Thymus (tissue), 11 donors: Measurements from ENCODE around the gene SLIT1. TPM values are rescaled to one million over a fixed set of nuclear protein-coding genes. Genes with fewer than 3 reads are reported as not detected.
A peak's percentile ranks its signal among the peaks of the same experiment; 100 is the strongest.

ENCODE experiments used
- DNase-seq, 9 donors: peaks; one replicate each; pipeline ENCODE4 v3.0.0-alpha.2; 2013; ENCODE audit warnings: low spot score in 9 of 9, low read depth in 6 of 9, missing footprints in 1 of 9
- H3K27ac ChIP-seq, 2 donors: one replicate each; pipeline ENCODE4 v1.5.1; 2013; ENCODE audit warnings: control low read depth in 1 of 2, low read depth in 1 of 2, low read length in 1 of 2, mild to moderate bottlenecking in 1 of 2, moderate library complexity in 1 of 2
- H3K27me3 ChIP-seq, 2 donors: one replicate each; pipeline ENCODE4 v1.5.1; 2013; ENCODE audit warnings: low read length in 1 of 2; ENCODE audit not compliant: control insufficient read depth in 2 of 2, insufficient read depth in 1 of 2
- H3K36me3 ChIP-seq, 2 donors: one replicate each; pipeline ENCODE4 v1.5.1; 2013; ENCODE audit warnings: low read length in 1 of 2, mild to moderate bottlenecking in 1 of 2, moderate library complexity in 1 of 2; ENCODE audit not compliant: control insufficient read depth in 2 of 2, insufficient read depth in 2 of 2
- H3K4me1 ChIP-seq, 2 donors: one replicate each; pipeline ENCODE4 v1.5.1; 2013; ENCODE audit warnings: low read length in 2 of 2; ENCODE audit not compliant: control insufficient read depth in 2 of 2, insufficient read depth in 2 of 2
- H3K4me3 ChIP-seq, 2 donors: one replicate each; pipeline ENCODE4 v1.5.1; 2013; ENCODE audit warnings: low read length in 2 of 2, control low read depth in 1 of 2, mild to moderate bottlenecking in 1 of 2
- H3K9me3 ChIP-seq, 2 donors: one replicate each; pipeline ENCODE4 v1.5.1; 2013; ENCODE audit warnings: low read length in 1 of 2, mild to moderate bottlenecking in 1 of 2; ENCODE audit not compliant: control insufficient read depth in 2 of 2, insufficient read depth in 1 of 2
- WGBS: extraction: QIAGEN DNeasy Blood & Tissue Kit; methylation state at CpG from one replicate; pipeline ENCODE4 v1.1.7; 2013; 5-methylcytosine and 5-hydroxymethylcytosine counted together
- polyA plus RNA-seq: library from polyadenylated mRNA; stranded (reverse); fragments of 200-250 nt; gene quantifications from one replicate; pipeline ENCODE4 v1.2.3, GENCODE V29; 2013
- total RNA-seq: library from RNA; stranded (reverse); fragments of 120-200 nt; gene quantifications from one replicate; pipeline ENCODE4 v1.2.4, GENCODE V29; 2013
- donor health status: healthy.

Gene SLIT1
- total and polyA plus RNA-seq, 2 donors = 1.0 to 5.9 TPM

DNA sequence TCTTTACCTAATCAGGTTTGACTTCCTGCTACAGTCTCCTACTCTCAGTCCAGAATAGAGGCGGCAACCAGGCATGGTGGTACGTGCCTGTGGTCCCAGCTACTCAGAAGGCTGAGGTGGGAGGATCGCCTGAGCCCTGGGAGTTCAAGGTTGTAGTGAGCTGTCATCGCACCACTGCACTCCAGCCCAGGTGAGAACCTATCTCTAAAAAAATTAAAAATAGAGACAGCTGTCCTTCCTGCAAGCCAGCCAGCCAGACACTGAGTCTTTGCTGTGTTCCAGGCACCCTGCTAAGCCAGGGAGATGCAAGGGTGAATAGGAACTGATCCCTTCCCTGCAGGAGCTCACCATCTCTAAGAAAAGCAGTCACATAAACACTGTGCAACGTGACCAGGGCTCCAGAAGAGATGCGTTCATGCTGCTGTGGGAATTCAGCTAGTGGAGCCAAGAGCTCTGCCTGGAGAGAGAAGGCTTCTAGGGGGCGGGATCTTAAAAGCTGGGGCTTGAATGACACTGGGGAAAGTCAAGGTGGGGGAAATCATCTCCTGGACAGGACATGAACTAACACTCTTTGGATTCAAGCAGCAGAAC is 22.1 kb upstream of the SLIT1 start:
- Histone ChIP-seq H3K4me3 (no peak overlapping the region), H3K27ac (no peak overlapping the region), H3K9me3 (peaks cover 0 to 6% of the 10 kb centered on the region in 2 donors), H3K36me3 (no peaks in the 10 kb centered on the region), H3K4me1 (peaks cover 0 to 10% of the 10 kb centered on the region in 2 donors), H3K27me3 (no peaks in the 10 kb centered on the region)
- DNase-seq = no peak
- 73% methylated on average over 7 of the region's 7 CpGs for WGBS

DNA sequence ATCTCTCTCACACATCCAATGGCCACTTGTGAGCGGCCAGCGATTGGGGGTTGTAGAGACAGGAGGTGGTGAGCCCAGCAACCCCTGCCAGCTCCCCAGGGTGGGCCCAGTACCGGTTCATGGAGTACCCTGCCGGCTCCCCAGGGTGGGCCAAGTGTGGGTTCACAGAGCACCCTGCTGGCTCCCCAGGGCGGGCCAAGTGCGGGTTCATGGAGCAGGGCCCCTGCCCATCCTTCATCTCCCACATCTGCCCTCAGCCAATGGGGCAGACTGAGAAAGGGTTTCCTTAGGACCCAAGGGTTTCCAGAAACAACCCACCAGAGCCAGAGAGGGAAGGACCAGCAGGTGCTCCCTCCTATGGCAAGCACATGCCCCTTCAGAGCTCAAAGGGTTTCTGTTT is 21.4 kb upstream of the SLIT1 start:
- WGBS = 96% methylated on average over 6 of the region's 6 CpGs
- DNase-seq = no peak
- H3K27me3 ChIP-seq = no peaks in the 10 kb centered on the region
- no peaks in the 10 kb centered on the region for H3K36me3 ChIP-seq
- H3K4me1 ChIP-seq = peaks cover 0 to 11% of the 10 kb centered on the region in 2 donors
- no peak overlapping the region for H3K27ac ChIP-seq
- peaks cover 0 to 6% of the 10 kb centered on the region in 2 donors for H3K9me3 ChIP-seq
- H3K4me3 ChIP-seq = no peak overlapping the region

DNA sequence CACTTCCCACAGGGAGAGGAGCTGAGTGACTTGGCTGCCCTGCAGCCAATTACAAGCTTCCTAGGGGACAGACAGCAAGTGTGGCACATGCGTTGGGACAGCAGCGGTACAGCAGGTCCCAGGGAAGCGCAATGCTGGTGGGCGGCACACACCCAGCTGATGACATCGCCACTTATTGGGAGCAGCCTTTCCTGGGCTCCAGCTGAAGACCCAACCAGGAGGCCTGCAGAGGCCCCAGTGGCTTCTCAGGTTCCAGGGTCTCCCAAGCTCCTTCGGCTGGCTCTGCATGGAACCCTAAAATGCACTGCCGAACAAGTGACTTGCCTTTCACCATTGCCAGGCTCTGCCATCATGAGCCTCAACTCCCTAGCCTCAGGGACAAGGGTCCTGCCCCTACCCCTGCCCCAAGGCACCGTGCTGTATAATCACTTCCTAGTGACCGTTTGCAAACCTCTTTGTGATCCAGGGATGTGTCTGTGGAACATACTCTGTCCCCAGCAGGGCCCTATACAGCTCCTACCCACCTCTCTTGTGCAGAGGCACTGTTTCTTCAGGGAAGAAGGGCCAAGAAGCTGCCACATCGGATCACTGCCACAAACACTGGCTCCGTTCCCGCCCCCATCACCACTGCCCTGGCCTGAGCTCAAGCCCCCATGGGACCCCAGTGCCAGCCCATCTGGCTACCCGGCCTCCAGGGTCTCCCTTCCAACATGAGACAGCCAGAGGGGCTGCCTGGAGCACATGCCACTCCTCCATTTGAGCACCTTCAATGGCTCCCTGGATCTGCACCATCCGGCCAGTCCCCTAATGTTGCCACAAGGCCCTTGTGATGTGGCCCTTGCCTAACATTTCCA is 19.3 kb upstream of the SLIT1 start:
- Histone ChIP-seq H3K4me1 (peaks cover 0 to 23% of the 10 kb centered on the region in 2 donors), H3K9me3 (peaks cover 0 to 9% of the 10 kb centered on the region in 2 donors), H3K4me3 (no peak overlapping the region), H3K27me3 (no peaks in the 10 kb centered on the region), H3K36me3 (no peaks in the 10 kb centered on the region), H3K27ac (no peak overlapping the region)
- no peak for DNase-seq
- WGBS = 96% methylated on average over 14 of the region's 14 CpGs

DNA sequence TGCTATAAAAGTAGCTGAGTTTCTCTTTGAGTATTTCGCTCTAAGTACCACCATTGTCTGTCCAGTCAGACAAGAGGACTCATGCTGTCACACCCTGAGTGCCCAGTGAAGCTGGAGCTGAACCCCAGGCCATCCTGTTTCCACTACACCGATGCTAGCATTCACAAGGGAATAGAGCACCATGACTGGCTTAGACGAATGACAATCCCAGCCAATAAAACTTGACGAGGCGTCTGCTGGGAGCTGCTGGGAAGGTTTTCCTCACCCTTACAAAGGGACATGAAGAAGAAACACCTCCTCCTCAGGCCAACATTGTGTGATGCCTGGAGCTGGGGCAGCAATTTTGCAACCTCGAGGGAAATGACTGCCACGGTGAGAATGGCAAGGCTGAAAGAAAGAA is 17.5 kb upstream of the SLIT1 start:
- Histone ChIP-seq H3K9me3 (peaks cover 0 to 9% of the 10 kb centered on the region in 2 donors), H3K27ac (no peak overlapping the region), H3K4me1 (peaks cover 0 to 36% of the 10 kb centered on the region in 2 donors), H3K27me3 (peaks cover 2 to 6% of the 10 kb centered on the region in 2 donors), H3K36me3 (no peaks in the 10 kb centered on the region), H3K4me3 (no peak overlapping the region)
- WGBS = 96% methylated on average over 7 of the region's 7 CpGs
- no peak for DNase-seq

DNA sequence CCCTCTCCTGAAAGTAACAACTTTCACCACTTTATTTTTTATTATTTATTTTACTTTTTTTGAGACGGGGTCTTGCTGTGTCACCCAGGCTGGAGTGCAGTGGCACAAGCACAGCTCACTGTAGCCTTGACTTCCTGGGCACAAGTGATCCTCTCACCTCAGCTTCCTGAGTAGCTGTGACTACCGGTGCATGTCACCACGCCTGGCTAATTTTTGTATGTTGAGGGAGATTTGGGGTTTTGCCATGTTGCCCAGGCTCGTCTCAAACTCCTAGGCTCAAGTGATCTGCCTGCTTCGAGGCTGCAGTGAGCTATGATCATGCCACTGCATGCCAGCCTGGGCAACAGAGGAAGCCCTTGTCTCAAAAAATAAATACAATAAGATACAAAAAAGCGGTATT is 14.9 kb upstream of the SLIT1 start:
- Histone ChIP-seq H3K27ac (no peak overlapping the region), H3K4me1 (peaks cover 5 to 40% of the 10 kb centered on the region in 2 donors), H3K9me3 (peaks cover 0 to 9% of the 10 kb centered on the region in 2 donors), H3K36me3 (no peaks in the 10 kb centered on the region), H3K27me3 (peaks cover 2 to 12% of the 10 kb centered on the region in 2 donors), H3K4me3 (no peak overlapping the region)
- no peak for DNase-seq
- WGBS = 34% methylated on average over 6 of the region's 6 CpGs

DNA sequence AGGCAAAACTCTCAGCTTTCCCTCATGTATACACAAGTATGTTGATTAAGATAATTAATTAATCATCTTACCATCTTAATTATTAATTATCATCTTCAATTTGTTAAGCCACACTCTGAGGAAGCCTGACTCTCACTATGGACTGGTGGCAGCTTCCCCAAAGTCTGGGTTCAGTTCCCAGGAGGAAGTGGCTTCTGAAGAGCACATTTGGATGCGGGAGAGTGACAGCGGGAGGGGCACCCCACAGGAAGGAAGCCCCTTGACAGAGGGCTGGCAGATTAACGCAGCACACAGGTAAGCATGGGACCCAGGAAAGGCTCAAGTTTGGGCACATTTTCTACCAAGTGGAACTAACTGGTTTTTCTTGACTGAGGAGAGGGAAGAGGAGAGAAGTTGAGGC is 13.4 kb upstream of the SLIT1 start:
- H3K4me1 ChIP-seq = peaks cover 6 to 43% of the 10 kb centered on the region in 2 donors
- 9% methylated on average over 3 of the region's 3 CpGs for WGBS
- no peak overlapping the region for H3K27ac ChIP-seq
- no peaks in the 10 kb centered on the region for H3K36me3 ChIP-seq
- H3K9me3 ChIP-seq = peaks cover 0 to 9% of the 10 kb centered on the region in 2 donors
- H3K27me3 ChIP-seq = peaks cover 2 to 17% of the 10 kb centered on the region in 2 donors
- no peak overlapping the region for H3K4me3 ChIP-seq
- no peak for DNase-seq

DNA sequence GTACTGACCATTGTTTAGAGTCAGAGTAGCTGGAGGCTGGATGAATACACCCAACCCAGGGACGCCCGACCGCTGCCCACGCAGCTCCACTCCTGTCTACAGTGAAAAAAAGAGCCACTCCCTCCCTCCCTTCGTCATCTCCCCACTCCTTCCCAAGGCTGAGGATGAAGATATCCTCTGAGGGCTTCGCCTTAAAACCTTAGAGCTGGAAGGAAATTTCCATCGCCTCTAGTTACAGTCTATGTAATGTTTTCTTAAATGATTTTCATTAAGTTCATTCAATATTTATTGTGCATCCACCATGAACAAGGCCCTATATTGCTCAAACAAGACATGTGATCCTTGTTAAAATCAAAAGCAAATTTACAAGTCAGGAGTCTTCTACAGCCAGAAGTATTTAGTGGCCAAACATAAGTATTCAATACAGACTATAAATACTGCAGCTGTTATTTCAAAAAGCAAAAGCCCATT is 11.3 kb upstream of the SLIT1 start:
- peaks cover 2 to 20% of the 10 kb centered on the region in 2 donors for H3K27me3 ChIP-seq
- H3K27ac ChIP-seq = no peak overlapping the region
- H3K4me3 ChIP-seq = no peak overlapping the region
- 88% methylated on average over 7 of the region's 7 CpGs for WGBS
- no peaks in the 10 kb centered on the region for H3K36me3 ChIP-seq
- H3K9me3 ChIP-seq = peaks cover 0 to 3% of the 10 kb centered on the region in 2 donors
- DNase-seq = no peak
- H3K4me1 ChIP-seq = peaks cover 6 to 45% of the 10 kb centered on the region in 2 donors

DNA sequence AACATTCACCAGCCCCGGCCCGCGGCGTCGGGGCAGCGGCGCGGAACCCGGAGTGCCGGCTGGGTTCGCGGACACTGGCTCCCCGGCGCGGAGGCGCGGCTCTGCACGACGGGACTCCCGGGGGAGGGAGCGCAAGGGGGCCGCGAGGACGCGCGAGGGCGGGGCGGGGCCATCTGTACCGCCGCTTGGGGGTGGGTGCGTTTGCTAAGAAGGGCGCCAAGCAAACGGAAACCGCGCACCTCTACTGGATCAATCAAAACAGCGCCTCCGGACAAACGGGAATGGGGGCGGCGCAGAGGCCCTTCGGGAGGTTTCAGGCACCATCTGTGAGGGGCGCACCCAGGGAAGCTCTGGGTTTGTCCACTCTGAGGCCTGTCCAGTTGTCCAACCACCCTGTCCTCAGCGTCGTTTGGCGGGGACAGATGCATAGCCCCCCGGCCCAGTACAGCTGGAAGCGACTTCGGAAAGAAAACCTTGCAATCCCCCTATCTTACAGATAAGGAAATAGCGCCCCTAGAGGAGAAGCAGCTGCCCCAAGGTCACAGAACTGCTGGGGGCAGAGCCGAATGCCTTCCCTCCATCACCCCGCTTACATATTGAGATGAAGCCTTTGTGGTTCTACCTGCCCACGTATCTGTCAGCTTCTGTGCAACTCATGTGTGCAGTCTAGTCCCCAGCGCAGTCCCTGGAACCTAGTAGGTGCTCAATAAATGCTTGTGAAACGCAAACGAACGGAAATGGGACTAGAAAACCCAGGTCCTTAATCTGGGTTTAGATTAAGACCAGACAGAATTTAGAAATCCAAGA is 10.7 kb upstream of the SLIT1 start:
- Histone ChIP-seq H3K4me3 (peak overlapping the region; percentile 49 to 56), H3K36me3 (no peaks in the 10 kb centered on the region), H3K27ac (peak overlapping the region in 1 of 2 donors; percentile 61), H3K9me3 (peaks cover 0 to 3% of the 10 kb centered on the region in 2 donors), H3K4me1 (peaks cover 6 to 44% of the 10 kb centered on the region in 2 donors), H3K27me3 (peaks cover 2 to 20% of the 10 kb centered on the region in 2 donors)
- DNase-seq = peak in 8 of 9 donors; percentile 67 to 90 (median 78)
- 4% methylated on average over 56 of the region's 56 CpGs for WGBS
